ENCODE results near the gene CD300H.
"Not testable (repeated sequence)": the region's sequence is repeated elsewhere in the genome, so short reads cannot be mapped to it uniquely, and the experiment has no call there.

CD300H gene

DNA sequence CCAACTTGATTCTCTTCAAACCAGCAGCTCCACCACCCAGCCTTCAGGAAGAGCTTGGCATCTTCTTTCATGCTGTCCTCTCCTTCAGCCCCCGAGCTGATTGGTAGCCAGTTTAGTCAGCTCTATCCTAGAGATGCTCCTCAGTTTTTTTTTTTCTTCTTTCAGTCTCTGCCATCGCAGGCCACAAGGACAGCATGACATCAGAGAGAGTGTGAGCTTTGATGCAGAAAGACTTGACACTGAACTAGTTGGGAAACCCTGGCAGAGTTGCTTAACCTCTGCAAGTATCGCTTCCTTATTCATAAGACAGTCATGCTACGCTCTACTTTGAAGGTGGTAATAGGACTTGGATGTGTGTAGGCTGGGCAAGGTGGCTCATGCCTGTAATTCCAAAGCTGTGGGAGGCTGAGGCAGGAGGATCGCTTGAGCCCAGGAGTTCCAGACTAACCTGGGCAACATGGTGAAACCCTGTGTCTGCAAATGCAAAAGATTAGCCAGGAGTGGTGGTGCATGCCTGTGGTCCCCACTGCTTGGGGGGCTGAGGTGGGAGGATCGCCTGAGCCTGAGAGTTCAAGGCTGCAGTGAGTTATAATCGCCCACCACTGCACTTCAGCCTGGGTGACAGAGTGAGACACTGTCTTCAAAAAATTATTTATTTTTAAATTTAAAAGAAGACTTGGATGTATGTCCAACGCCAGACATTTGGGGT lies 38.7 kb downstream of the CD300H start:
- DNase-seq: peak in 3 of 56 donors; percentile 19 to 43 (median 22)

DNA sequence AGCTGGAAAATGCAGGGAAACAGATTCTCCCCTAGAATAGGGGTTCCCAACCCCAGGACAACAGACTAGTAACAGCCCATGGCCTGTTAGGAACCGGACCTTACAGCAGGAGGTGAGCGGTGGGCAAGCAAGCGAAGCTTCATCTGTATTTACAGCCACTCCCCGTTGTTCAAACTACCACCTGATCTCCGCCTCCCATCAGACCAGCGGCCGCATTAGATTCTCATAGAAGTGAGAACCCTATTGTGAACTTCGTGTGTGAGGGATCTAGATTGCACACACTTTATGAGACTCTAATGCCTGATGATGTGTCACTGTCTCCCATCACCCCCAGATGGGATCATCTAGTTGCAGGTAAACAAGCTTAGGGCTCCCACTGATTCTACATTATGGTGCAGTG lies 39.6 kb downstream of the CD300H start:
- no peak for DNase-seq

DNA sequence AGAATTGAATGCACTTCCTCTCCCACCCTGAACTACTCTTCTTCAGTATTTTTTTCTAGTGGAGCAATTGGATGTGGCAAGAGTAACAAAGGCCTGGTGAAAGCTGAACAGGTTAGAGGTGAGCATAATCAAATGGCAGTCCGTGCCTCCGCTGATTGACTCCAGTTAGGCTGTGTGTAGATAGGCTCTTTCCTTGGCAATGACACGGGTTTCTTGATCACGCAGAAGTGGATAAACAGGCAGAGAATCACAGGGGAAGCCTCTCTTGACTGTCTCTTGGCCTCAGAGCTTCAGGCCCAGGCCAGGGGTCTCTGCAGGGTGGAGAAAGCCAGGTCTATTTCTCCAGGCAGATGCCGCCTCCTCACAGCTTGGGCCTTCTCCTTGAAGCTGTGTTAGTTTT lies 40.2 kb downstream of the CD300H start:
- DNase-seq: no peak

GRCh38 chr17:74526681-74527080 lies 40.6 kb downstream of the CD300H start:
- no peak for DNase-seq

DNA sequence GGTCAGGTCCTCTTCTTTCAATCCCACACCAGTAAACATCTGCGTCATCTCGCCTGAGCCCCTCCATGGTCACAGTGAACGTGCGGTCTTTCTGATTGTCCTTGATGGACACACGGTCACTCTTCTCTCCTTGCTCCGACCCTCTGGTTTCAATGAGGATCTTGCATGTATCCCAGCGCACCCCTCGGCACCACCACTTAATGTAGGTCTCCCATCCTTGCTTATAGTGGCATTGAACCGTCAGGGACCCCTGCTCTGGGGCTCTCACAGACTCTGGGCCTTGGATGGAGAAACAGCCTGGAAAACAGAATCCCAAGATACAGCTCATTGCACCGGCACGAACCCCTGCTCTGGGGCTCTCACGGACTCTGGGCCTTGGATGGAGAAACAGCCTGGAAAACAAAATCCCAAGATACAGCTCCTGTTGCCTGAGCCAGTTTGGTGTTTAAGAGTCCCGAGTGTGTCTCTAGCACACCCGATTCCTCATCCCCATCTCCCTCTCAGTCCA lies 41.5 kb downstream of the CD300H start:
- no peak for DNase-seq

GRCh38 chr17:74525465-74525725 lies 41.9 kb downstream of the CD300H start:
- no peak for DNase-seq

- no peak for DNase-seq
Observed at GRCh38 chr17:74524653-74525464, 42.5 kb downstream of the CD300H start.

GRCh38 chr17:74523308-74523707 lies 44.0 kb downstream of the CD300H start:
- no peak for DNase-seq

DNA sequence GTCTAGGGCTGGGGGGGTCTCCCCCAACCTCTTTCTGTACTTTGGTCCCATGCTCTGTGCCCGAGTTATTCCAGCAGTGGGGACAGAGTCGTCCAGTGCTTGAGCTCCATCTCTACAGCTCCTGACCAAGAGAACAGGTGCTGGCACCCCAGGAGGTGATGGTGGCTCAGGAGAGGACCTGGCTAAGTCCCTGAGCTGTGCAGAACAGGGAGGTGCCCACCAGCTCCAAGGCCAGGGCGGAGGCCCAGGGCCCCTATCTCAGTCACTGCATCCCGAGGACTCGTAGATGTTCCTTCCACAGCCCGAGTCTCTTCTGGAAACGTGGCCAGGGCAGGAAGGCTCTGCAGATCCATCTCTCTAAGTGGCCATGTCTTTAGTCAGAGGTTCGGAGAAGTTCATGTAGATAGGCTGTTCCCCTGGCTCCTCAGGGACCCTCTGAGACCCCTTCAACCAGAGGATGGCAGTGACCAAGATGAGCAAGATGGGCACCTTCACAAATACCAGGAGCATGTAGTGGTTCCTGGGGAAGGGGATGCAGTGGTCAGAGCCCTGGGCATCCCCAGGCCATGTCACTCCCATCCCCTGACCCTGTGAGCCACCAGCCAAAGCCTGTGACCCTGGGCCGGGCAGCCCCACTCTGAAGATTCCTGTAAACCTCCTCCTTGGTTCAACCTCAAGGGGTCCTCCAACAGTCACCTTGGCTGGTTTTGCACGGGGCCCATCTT lies 44.8 kb downstream of the CD300H start:
- DNase-seq: no peak

GRCh38 chr17:74521701-74522201 lies 45.6 kb downstream of the CD300H start:
- peak in 1 of 56 donors; percentile 22 for DNase-seq

- DNase-seq: peak in 1 of 56 donors; percentile 10
Observed at GRCh38 chr17:74520790-74521480, 46.4 kb downstream of the CD300H start.

- peak in 3 of 56 donors; percentile 16 to 47 (median 38) for DNase-seq
Observed at GRCh38 chr17:74520016-74520434, 47.3 kb downstream of the CD300H start.

- not testable (repeated sequence) for DNase-seq
Observed at GRCh38 chr17:74518413-74518981, 48.8 kb downstream of the CD300H start.

GRCh38 chr17:74516561-74517328 lies 50.6 kb downstream of the CD300H start:
- DNase-seq: no peak

DNA sequence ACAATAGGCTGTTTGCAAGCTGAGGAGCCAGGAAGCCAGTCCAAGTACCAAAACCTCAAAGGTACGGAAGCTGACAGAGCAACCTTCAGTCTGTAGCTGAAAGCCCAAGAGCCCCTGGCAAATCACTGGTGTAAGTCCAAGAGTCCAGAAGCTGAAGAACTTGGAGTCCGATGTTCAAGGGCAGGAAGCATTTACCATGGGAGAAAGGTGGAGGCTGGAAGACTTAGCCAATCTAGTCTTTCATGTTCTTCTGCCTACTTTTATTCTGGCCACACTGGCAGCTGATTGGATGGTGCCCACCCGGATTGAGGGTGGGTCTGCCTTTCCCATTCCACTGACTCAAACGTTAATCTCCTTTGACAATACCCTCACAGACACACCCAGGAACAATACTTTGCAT lies 51.4 kb downstream of the CD300H start:
- no peak for DNase-seq

- peak in 2 of 56 donors; percentile 31 to 91 for DNase-seq
Observed at GRCh38 chr17:74514632-74515334, 52.5 kb downstream of the CD300H start.

DNA sequence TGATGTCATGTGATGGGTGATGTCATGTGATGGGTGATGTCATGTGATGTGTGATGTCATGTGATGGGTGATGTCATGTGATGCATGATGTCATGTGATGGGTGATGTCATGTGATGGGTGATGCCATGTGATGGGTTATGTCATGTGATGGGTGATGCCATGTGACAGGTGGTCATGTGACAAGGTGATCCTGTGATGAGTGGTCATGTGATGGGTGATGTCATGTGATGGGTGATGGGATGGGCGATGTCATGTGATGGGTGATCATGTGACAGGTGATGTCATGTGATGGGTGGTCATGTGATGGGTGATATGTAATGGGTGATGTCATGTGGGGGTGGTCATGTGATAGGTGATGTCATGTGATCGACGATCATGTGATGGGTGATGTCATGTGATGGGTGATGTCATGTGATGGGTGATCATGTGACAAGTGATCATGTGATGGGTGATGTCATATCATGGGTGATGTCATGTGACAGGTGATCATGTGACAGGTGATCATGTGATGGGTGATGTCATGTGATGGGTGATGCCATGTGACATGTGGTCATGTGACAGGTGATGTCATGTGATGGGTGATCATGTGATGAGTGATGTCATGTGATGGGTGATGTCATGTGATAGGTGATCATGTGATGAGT lies 53.2 kb downstream of the CD300H start:
- DNase-seq: peak in 5 of 56 donors; percentile 23 to 91 (median 56)

DNA sequence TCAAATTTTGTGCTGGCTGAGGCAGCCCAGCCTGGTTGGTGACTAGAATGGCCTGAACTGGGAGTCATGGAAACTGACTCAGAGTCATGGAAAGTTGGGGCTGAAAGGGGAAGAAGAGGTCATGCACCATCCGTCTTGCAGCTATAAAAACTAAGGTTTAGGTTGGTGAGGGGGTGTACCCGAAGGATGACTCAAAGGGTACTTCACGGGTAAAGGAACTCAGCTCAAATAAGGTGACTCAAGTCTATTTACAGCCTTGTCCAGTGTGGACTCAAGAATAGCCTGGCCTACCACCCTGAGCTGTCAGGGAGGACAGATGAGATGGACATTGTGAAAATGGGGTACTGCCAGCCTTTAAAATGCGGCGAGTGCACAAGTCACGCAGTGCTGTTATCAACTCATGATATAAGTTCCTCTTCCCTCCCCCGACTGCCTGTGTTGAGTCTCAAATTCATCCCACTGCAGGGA lies 54.7 kb downstream of the CD300H start:
- no peak for DNase-seq

DNA sequence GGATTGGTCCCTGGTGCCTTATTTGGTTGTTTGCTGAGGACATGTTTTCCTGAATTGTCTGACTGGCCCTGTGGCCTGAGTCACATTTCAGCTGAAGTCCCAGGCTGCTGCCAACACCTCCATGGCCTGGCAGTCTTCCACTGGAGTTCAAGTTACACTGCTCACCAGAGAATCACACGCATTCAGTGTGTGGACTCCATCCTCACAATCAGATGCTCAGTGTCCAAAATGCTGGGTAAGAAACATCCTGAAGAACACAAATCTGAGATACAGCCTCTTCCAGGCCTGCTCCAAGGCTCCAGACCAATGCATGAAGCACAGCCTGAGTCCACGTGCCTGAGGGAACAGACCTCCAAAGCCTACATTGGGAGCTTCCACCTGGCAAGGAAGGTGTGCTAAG lies 55.3 kb downstream of the CD300H start:
- DNase-seq: no peak

All from amygdala (tissue), 56 donors.